OCI-LY1 (cell line): ENCODE results near the gene NPAS4.

ENCODE experiments used
- CTCF ChIP-seq: fragments of 200-600 bp; sonication (generic), shearing (Covaris generic); IDR thresholded peaks from 2 replicates; pipeline ENCODE4 v1.5.1; 2017; ENCODE audit warnings: mild to moderate bottlenecking, antibody characterized with exemption, low read length, moderate library complexity, mixed read lengths
- EZH2 ChIP-seq: fragments of 200-600 bp; sonication (generic), shearing (Covaris generic); IDR thresholded peaks from 2 replicates; pipeline ENCODE4 v1.8.0; 2017; ENCODE audit warnings: borderline replicate concordance, mixed run types, mild to moderate bottlenecking, antibody characterized with exemption, low read length, moderate library complexity, mixed read lengths

GRCh38 chr11:66447012-66447411 is 26.2 kb downstream of the NPAS4 start:
- TF ChIP-seq CTCF (no peak), EZH2 (no peak)
